ENCODE data around the gene IL18.

DNA sequence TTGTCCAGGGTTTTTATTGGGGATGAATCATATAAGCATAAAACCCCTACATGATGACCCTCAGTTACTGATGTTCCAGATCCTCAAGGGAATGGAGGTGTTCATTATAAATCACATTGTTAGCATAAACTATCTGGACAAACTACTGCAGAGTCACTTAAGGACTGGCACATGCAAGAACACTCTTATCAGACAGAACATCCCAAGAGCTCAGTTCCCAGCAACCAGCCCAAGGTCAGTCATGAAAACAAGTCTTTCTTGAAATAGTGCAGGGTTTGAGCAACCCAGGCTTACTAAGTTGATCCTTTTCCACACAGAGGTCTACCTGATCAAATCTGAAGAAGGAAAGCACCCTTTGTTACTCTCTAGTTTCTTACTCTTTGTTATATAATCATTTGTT lies 48.8 kb upstream of the IL18 start:
- TF ChIP-seq, protein P1, sequence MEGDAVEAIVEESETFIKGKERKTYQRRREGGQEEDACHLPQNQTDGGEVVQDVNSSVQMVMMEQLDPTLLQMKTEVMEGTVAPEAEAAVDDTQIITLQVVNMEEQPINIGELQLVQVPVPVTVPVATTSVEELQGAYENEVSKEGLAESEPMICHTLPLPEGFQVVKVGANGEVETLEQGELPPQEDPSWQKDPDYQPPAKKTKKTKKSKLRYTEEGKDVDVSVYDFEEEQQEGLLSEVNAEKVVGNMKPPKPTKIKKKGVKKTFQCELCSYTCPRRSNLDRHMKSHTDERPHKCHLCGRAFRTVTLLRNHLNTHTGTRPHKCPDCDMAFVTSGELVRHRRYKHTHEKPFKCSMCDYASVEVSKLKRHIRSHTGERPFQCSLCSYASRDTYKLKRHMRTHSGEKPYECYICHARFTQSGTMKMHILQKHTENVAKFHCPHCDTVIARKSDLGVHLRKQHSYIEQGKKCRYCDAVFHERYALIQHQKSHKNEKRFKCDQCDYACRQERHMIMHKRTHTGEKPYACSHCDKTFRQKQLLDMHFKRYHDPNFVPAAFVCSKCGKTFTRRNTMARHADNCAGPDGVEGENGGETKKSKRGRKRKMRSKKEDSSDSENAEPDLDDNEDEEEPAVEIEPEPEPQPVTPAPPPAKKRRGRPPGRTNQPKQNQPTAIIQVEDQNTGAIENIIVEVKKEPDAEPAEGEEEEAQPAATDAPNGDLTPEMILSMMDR (IDR thresholded peaks at IDR 0.05): no peak
- TF ChIP-seq POLR2A (IDR thresholded peaks at IDR 0.05) (no peak), POLR2AphosphoS5 (IDR thresholded peaks at IDR 0.05) (no peak), EP300 (IDR thresholded peaks at IDR 0.05) (no peak)

All from stomach (tissue), 4 donors.